ENCODE measurements around the gene GPM6B.

GPM6B gene

GRCh38 chrX:13721371-13721770, 95.5 kb downstream of the GPM6B start:
- no peak for DNase-seq (ENCODE audit: low read depth in 1 of 2, low spot score in 1 of 2)
- Histone ChIP-seq H3K4me3 (replicated peaks; ENCODE audit: insufficient read depth, low read length) (no peak overlapping the region), H3K27ac (replicated peaks) (no peak overlapping the region), H3K27me3 (ENCODE audit: insufficient read depth, poor library complexity, severe bottlenecking) (no peaks in the 10 kb centered on the region)
- TF ChIP-seq SPI1 (IDR thresholded peaks at IDR 0.05; ENCODE audit: borderline replicate concordance, low read depth) (no peak), REST (IDR thresholded peaks at IDR 0.05; ENCODE audit: insufficient replicate concordance, low read depth) (no peak), POLR2AphosphoS5 (IDR thresholded peaks at IDR 0.05; ENCODE audit: low read depth) (no peak), GABPA (IDR thresholded peaks at IDR 0.05; ENCODE audit: low read depth) (no peak), CTCF (IDR thresholded peaks at IDR 0.05; ENCODE audit: insufficient read depth, low read length) (no peak)
